Kidney (tissue), 14 donors: ENCODE results near the gene GARIN5B. TPM values are rescaled to one million over a fixed set of nuclear protein-coding genes. Genes with fewer than 3 reads are reported as not detected.

ENCODE experiments used
- DNase-seq, 5 donors: peaks; one replicate each; pipeline ENCODE4 v3.0.0-alpha.2; 2013 to 2020
- FAIRE-seq: peaks from 2 replicates; lab custom pipeline; 2012; peaks lifted over from hg19 to GRCh38; lab: Jason Lieb, UNC
- H3K27ac ChIP-seq, 2 donors: one replicate each; pipeline ENCODE4 v1.7.0; 2013; ENCODE audit warnings: low read depth in 2 of 2, low read length in 2 of 2, inconsistent platforms in 1 of 2
- H3K27me3 ChIP-seq: one replicate; pipeline ENCODE4 v1.7.1; 2013; ENCODE audit warnings: low read length, inconsistent platforms; ENCODE audit not compliant: control insufficient read depth, insufficient read depth
- H3K36me3 ChIP-seq, 3 donors: one replicate each; pipeline versions ENCODE4 v1.7.0 to v1.7.1; 2013; ENCODE audit warnings: low read length in 3 of 3, control low read depth in 1 of 3, inconsistent platforms in 1 of 3; ENCODE audit not compliant: insufficient read depth in 3 of 3, control insufficient read depth in 2 of 3
- H3K4me1 ChIP-seq, 3 donors: one replicate each; pipeline versions ENCODE4 v1.7.0 to v1.7.1; 2013; ENCODE audit warnings: low read length in 3 of 3, inconsistent platforms in 1 of 3, low read depth in 1 of 3; ENCODE audit not compliant: control insufficient read depth in 2 of 3, insufficient read depth in 2 of 3
- H3K4me3 ChIP-seq, 3 donors: one replicate each; pipeline versions ENCODE4 v1.7.0 to v1.8.1; 2013; ENCODE audit warnings: low read length in 3 of 3, control low read depth in 1 of 3, inconsistent platforms in 1 of 3
- H3K9ac ChIP-seq, 3 donors: one replicate each; pipeline versions ENCODE4 v1.7.0 to v1.7.1; 2013; ENCODE audit warnings: low read length in 3 of 3, control low read depth in 1 of 3, inconsistent platforms in 1 of 3
- H3K9me3 ChIP-seq, 3 donors: one replicate each; pipeline versions ENCODE4 v1.7.0 to v1.7.1; 2013; ENCODE audit warnings: low read length in 3 of 3, control low read depth in 1 of 3, inconsistent platforms in 1 of 3; ENCODE audit not compliant: control insufficient read depth in 2 of 3, insufficient read depth in 1 of 3
- CTCF ChIP-seq: IDR thresholded peaks from 3 replicates; pipeline ENCODE4 v1.5.1; 2012; ENCODE audit warnings: mild to moderate bottlenecking, moderate library complexity, borderline replicate concordance; ENCODE audit not compliant: insufficient read depth; ENCODE audit errors: extremely low read depth
- intact Hi-C: fragments of 100-400 bp; cut with DNase I; formaldehyde crosslinking; loops from one replicate; pipeline ENCODE4 v1.11.1; 2022
- polyA plus RNA-seq: library from polyadenylated mRNA; stranded (reverse); fragments of 350-450 nt; fragmentation: Illumina TruSeq; extraction: RNeasy Lipid Tissue Mini Kit (QIAGEN cat#74804); gene quantifications from one replicate; pipeline ENCODE4 v1.2.3, GENCODE V29; 2014; ENCODE audit warnings: low read depth, low replicate concordance; ENCODE audit not compliant: insufficient read depth
- total RNA-seq: library from RNA; stranded (reverse); fragmentation: NEBNext Ultra II Directional; extraction: Animal tissue kit (Norgen Biotek cat#: 25700); gene quantifications from one replicate; pipeline ENCODE4 v1.2.1, GENCODE V29; 2021
- donor health status: control.
- donor health status: control.
- donor health status: control.
- donor health status: control.
- donor health status: control.
- donor health status: DM: yes; HTN: yes; CAD: no.
- donor health status: Normal renal cell carcinoma (clear cell type).

GARIN5B gene
- total and polyA plus RNA-seq, 2 donors from 2014 or later, result not detected

DNA sequence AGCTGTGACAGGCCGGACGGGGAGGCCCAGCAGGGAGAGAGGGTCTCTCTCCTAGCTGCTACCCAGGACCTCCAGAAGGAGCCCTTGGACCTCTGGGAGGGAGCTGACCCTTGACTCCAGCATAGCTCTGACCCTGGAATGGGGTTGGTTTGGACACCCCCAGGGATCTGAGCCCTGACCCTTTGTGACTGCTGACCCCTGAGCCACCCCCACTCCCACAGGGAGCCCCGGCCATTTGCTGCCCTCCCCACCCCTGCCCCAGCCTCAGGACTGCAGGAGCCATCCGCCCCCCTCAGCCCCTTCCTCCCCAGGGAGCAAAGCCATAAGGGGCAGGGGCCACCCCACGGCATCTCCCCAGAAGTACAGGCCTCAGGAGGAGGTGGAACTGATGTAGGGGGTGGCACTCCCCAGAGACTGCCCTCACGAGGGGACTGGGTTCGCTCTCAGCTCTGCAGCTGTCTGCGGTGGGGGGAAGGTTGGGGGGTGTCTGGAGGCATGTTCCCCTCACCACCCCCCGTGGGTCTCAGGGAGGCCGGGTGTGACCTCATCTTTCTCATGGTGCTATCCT is 15.5 kb downstream of the GARIN5B start:
- no peak for TF ChIP-seq CTCF
- FAIRE-seq (no peak), DNase-seq (peak in 2 of 5 donors; percentile 59 to 68)
- no peak overlapping the region for H3K9ac ChIP-seq
- no peak overlapping the region for H3K27ac ChIP-seq
- no peaks in the 10 kb centered on the region for H3K36me3 ChIP-seq
- H3K9me3 ChIP-seq, result no peaks in the 10 kb centered on the region
- no peaks in the 10 kb centered on the region for H3K4me1 ChIP-seq
- intact Hi-C loops, result no loop called here
- peaks cover 6% of the 10 kb centered on the region for H3K27me3 ChIP-seq
- H3K4me3 ChIP-seq, result no peak overlapping the region

DNA sequence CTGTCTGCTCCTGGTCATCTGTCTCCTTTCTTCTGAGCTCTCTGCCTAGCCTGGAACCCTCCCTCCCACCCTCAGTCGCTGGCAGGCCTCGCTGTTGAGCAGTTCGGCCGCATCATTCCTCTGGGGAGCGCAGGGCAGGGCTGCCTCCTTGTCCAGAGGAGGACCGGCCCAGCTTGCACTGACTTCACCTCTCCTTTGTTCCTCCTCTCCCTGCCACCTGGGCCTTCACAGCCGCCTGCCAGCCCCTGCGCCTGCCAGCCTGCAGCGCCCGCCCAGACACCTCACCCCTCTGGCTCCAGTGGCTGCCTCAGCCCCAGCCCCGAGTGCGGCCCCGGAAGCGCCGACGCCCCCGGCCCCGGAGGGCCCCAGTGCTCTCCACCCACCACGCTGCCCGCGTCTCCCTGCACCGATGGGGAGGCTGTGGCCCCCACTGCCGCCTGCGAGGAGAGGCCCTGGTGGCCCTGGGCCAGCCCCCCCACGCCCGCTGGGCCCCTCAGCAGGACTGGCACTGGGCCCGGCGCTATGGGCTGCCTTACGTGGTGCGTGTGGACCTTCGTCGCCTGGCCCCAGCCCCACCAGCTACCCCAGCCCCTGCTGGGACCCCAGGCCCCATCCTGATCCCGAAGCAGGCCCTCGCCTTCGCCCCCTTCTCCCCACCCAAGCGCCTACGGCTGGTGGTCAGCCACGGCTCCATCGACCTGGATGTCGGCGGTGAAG is 16.2 kb downstream of the GARIN5B start:
- Histone ChIP-seq H3K27me3 (no peaks in the 10 kb centered on the region), H3K4me1 (no peaks in the 10 kb centered on the region), H3K36me3 (no peaks in the 10 kb centered on the region), H3K4me3 (no peak overlapping the region), H3K27ac (no peak overlapping the region), H3K9me3 (no peaks in the 10 kb centered on the region), H3K9ac (no peak overlapping the region)
- intact Hi-C loops, result no loop called here
- TF ChIP-seq CTCF, result no peak
- peak in 2 of 5 donors; percentile 51 to 70 for DNase-seq
- FAIRE-seq, result no peak

DNA sequence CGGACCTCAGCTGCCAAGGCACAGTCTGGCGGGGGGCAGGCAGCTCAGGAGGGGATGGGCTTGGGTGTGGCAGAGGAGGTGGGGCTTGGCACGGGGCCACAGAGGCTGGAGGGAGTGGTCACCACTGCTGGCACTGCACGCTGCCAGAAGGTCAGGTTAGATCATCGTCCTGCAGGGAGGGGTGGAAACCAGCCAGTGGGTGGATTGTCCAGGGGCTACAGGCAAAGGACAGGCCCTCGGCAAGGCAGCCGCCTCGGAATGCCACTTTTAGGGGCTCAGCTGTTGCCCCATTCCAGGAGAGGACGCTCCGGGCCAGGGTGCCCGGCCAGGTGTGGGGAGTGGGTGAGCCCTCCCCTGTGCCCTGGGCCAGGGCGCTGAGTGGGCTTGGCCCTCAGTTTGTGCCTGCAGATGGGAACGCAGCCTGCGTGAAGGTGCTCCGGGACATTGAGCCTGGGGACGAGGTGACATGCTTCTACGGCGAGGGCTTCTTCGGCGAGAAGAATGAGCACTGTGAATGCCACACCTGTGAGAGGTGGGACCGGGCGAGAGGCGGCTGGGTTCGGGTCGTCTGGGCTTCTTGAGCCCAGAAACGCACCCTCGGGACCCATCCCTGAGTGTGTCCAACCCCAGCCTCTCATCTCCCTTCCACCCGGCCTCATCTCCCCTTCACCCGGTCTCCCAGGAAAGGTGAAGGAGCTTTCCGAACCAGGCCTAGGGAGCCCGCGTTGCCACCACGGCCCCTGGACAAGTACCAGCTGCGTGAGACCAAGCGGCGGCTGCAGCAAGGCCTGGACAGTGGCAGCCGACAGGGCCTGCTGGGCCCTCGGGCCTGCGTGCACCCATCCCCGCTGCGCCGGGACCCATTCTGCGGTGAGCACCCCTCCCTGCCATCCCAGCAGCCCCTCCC is 17.0 kb downstream of the GARIN5B start:
- no peaks in the 10 kb centered on the region for H3K36me3 ChIP-seq
- intact Hi-C loops, result no loop called here
- H3K27ac ChIP-seq, result no peak overlapping the region
- no peaks in the 10 kb centered on the region for H3K9me3 ChIP-seq
- DNase-seq, result peak in 2 of 5 donors; percentile 69 to 70
- no peak for FAIRE-seq
- H3K27me3 ChIP-seq, result no peaks in the 10 kb centered on the region
- no peak overlapping the region for H3K9ac ChIP-seq
- H3K4me3 ChIP-seq, result no peak overlapping the region
- peaks cover 0 to 4% (median 0%) of the 10 kb centered on the region in 3 donors for H3K4me1 ChIP-seq
- TF ChIP-seq CTCF, result no peak
